ENCODE data around the gene MAML3. TPM values are rescaled to one million over a fixed set of nuclear protein-coding genes. Genes with fewer than 3 reads are reported as not detected.

MAML3 gene
- total RNA-seq, 2 experiments from 2014 or later = 2.5 to 2.9 TPM

DNA sequence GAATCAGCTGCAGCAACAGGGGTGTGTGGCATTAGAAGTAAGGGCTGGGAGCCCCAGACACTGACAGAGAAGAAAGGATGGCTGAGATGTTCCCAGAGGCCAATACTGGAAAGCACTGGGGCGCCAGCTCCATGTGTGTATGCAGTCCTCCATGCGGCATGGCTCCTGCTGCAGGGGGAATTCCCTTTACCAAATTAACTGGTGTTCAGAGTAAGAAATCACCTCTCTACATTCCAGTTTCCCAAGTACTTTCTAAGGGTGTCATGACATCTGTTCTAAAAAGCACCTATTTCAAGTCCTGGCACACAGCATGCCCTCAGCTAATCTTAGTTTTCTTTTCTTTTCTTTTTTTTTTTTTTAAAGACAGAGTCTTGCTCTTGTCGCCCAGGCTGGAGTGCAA is 98.0 kb downstream of the MAML3 start:
- no peaks in the 10 kb centered on the region for H3K9me3 Mint-ChIP-seq
- Histone ChIP-seq H3K4me3 (ENCODE audit: low read length) (no peak overlapping the region), H3K9me3 (ENCODE audit: control insufficient read depth in 1 of 2, insufficient read depth in 1 of 2, low read length in 2 of 2) (no peaks in the 10 kb centered on the region), H3K4me1 (ENCODE audit: insufficient read depth, low read length) (peaks cover 2% of the 10 kb centered on the region), H3K36me3 (ENCODE audit: insufficient read depth, low read length) (no peaks in the 10 kb centered on the region), H3K27ac (ENCODE audit: low read depth in 1 of 2, low read length in 2 of 2) (no peak overlapping the region), H3K27me3 (ENCODE audit: control insufficient read depth in 1 of 2, insufficient read depth in 2 of 2, low read length in 2 of 2) (no peaks in the 10 kb centered on the region)
- intact Hi-C loops (cut with DNase I, micrococcal nuclease) = loop anchor here in 1 of 2 experiments (2.0 to 5.0 kb wide), 2 partner anchors 15 to 41 kb away; no protein-coding TSS in a partner anchor
- H3K36me3 Mint-ChIP-seq (ENCODE audit: low read depth) = no peaks in the 10 kb centered on the region
- ChIA-PET CTCF (no interaction called here), POLR2A (no interaction called here)
- ATAC-seq (ENCODE audit: poor library complexity) = peak; percentile 26
- no peak overlapping the region for H3K27ac Mint-ChIP-seq
- peaks cover 50% of the 10 kb centered on the region for H3K4me1 Mint-ChIP-seq (ENCODE audit: low read depth)
- DNase-seq = no peak
- TF ChIP-seq, protein P1, sequence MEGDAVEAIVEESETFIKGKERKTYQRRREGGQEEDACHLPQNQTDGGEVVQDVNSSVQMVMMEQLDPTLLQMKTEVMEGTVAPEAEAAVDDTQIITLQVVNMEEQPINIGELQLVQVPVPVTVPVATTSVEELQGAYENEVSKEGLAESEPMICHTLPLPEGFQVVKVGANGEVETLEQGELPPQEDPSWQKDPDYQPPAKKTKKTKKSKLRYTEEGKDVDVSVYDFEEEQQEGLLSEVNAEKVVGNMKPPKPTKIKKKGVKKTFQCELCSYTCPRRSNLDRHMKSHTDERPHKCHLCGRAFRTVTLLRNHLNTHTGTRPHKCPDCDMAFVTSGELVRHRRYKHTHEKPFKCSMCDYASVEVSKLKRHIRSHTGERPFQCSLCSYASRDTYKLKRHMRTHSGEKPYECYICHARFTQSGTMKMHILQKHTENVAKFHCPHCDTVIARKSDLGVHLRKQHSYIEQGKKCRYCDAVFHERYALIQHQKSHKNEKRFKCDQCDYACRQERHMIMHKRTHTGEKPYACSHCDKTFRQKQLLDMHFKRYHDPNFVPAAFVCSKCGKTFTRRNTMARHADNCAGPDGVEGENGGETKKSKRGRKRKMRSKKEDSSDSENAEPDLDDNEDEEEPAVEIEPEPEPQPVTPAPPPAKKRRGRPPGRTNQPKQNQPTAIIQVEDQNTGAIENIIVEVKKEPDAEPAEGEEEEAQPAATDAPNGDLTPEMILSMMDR (IDR thresholded peaks at IDR 0.05) = no peak
- peak overlapping the region; percentile 21 for H3K4me3 Mint-ChIP-seq
- H3K27me3 Mint-ChIP-seq = peaks cover 6% of the 10 kb centered on the region

DNA sequence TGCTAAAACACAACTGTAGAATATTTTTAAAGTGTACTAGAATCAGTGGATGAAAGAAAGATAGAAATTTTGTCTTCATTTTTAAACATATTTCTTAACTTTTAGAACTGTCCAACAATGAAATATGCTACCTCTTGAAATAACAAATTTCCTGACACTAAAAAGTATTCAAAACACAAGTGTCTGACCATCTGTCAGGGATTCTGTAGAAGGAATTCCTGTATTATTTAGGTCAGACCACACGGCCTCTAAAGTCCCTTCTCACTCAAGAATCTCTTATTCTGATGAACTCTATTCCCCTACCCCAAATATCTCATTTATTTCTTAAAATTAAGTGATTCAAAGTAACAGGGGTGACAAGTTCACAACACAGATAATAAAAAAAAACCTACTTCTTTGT is 99.1 kb downstream of the MAML3 start:
- no peaks in the 10 kb centered on the region for H3K27me3 ChIP-seq (ENCODE audit: control insufficient read depth in 1 of 2, insufficient read depth in 2 of 2, low read length in 2 of 2)
- no peaks in the 10 kb centered on the region for H3K36me3 ChIP-seq (ENCODE audit: insufficient read depth, low read length)
- TF ChIP-seq, protein P1 (IDR thresholded peaks at IDR 0.05) = no peak
- H3K4me3 ChIP-seq (ENCODE audit: low read length) = no peak overlapping the region
- DNase-seq (no peak), ATAC-seq (ENCODE audit: poor library complexity) (no peak)
- ChIA-PET CTCF (interaction anchor here (1.3 kb wide), 1 partner anchor 198 kb away, joined by 5 read pairs; no protein-coding TSS in a partner anchor), POLR2A (interaction anchor here (1.2 kb wide), 1 partner anchor 15 kb away, joined by 3 read pairs; no protein-coding TSS in a partner anchor)
- Mint-ChIP-seq H3K4me3 (no peak overlapping the region), H3K36me3 (ENCODE audit: low read depth) (no peaks in the 10 kb centered on the region), H3K27ac (no peak overlapping the region), H3K9me3 (no peaks in the 10 kb centered on the region), H3K27me3 (peaks cover 6% of the 10 kb centered on the region), H3K4me1 (ENCODE audit: low read depth) (peaks cover 52% of the 10 kb centered on the region)
- no peaks in the 10 kb centered on the region for H3K9me3 ChIP-seq (ENCODE audit: control insufficient read depth in 1 of 2, insufficient read depth in 1 of 2, low read length in 2 of 2)
- H3K27ac ChIP-seq (ENCODE audit: low read depth in 1 of 2, low read length in 2 of 2) = no peak overlapping the region
- H3K4me1 ChIP-seq (ENCODE audit: insufficient read depth, low read length) = peaks cover 6% of the 10 kb centered on the region
- intact Hi-C loops (cut with DNase I, micrococcal nuclease) = loop anchor here (5.0 kb wide), 2 partner anchors 42 to 97 kb away; partner anchors contain the start of gene MAML3 (in 1 of the 2)

DNA sequence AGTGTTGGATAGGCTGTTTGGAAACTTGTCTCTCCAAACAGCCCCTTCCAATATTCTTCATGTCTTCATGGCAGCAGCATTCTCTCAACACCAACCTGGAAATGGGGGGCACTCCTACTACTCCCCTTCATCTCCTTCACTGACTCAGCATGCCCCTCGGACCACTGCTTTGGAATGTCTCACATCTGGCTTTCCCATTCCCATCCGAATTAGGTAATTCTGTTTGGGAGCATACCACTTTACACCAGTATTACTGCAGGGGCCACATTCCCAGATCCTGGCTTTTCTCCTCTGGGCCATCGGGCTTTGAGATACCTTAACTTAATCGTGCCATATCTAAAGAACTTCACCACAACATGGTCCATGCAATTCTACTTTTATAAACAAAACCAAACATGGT is 100.8 kb downstream of the MAML3 start:
- H3K4me1 ChIP-seq (ENCODE audit: insufficient read depth, low read length) = peaks cover 14% of the 10 kb centered on the region
- intact Hi-C loops (cut with DNase I, micrococcal nuclease) = loop anchor here in 1 of 2 experiments (5.0 kb wide), 1 partner anchor 99 kb away; the partner anchor contains the start of gene MAML3
- ChIA-PET CTCF (no interaction called here), POLR2A (interaction anchor here (0.8 to 1.8 kb wide), 3 partner anchors 17 to 100 kb away, joined by 3 to 15 read pairs (median 9); partner anchors contain the start of gene MAML3)
- no peak overlapping the region for H3K4me3 Mint-ChIP-seq
- no peak overlapping the region for H3K27ac Mint-ChIP-seq
- H3K27me3 ChIP-seq (ENCODE audit: control insufficient read depth in 1 of 2, insufficient read depth in 2 of 2, low read length in 2 of 2) = no peaks in the 10 kb centered on the region
- peaks cover 64% of the 10 kb centered on the region for H3K4me1 Mint-ChIP-seq (ENCODE audit: low read depth)
- no peaks in the 10 kb centered on the region for H3K36me3 ChIP-seq (ENCODE audit: insufficient read depth, low read length)
- H3K27me3 Mint-ChIP-seq = peaks cover 6% of the 10 kb centered on the region
- TF ChIP-seq, protein P1 (IDR thresholded peaks at IDR 0.05) = no peak
- no peaks in the 10 kb centered on the region for H3K36me3 Mint-ChIP-seq (ENCODE audit: low read depth)
- no peak for ATAC-seq (ENCODE audit: poor library complexity)
- no peak for DNase-seq
- no peaks in the 10 kb centered on the region for H3K9me3 ChIP-seq (ENCODE audit: control insufficient read depth in 1 of 2, insufficient read depth in 1 of 2, low read length in 2 of 2)
- H3K9me3 Mint-ChIP-seq = no peaks in the 10 kb centered on the region
- H3K27ac ChIP-seq (ENCODE audit: low read depth in 1 of 2, low read length in 2 of 2) = no peak overlapping the region
- H3K4me3 ChIP-seq (ENCODE audit: low read length) = no peak overlapping the region

Measured in CD4-positive, alpha-beta T cell (primary cell).